ENCODE data around the gene BLTP3A.

The BLTP3A gene

GRCh38 chr6:34834789-34835518, 43.1 kb downstream of the BLTP3A start:
- Mint-ChIP-seq H3K4me3 (no peak overlapping the region), H3K4me1 (ENCODE audit: low read depth) (peaks cover 9% of the 10 kb centered on the region), H3K9me3 (no peaks in the 10 kb centered on the region), H3K27ac (no peak overlapping the region), H3K27me3 (ENCODE audit: low read depth) (no peaks in the 10 kb centered on the region), H3K36me3 (ENCODE audit: low read depth) (peaks cover 32% of the 10 kb centered on the region)
- DNase-seq (ENCODE audit: low spot score): no peak

- no peak overlapping the region for H3K4me3 Mint-ChIP-seq
- H3K36me3 Mint-ChIP-seq (ENCODE audit: low read depth): peaks cover 30% of the 10 kb centered on the region
- DNase-seq (ENCODE audit: low spot score): no peak
- peaks cover 9% of the 10 kb centered on the region for H3K4me1 Mint-ChIP-seq (ENCODE audit: low read depth)
- H3K27me3 Mint-ChIP-seq (ENCODE audit: low read depth): no peaks in the 10 kb centered on the region
- no peak overlapping the region for H3K27ac Mint-ChIP-seq
- H3K9me3 Mint-ChIP-seq: no peaks in the 10 kb centered on the region
Measured at GRCh38 chr6:34836008-34836407, 44.1 kb downstream of the BLTP3A start.

- Mint-ChIP-seq H3K4me1 (ENCODE audit: low read depth) (peaks cover 9% of the 10 kb centered on the region), H3K36me3 (ENCODE audit: low read depth) (peaks cover 30% of the 10 kb centered on the region), H3K27me3 (ENCODE audit: low read depth) (no peaks in the 10 kb centered on the region), H3K27ac (no peak overlapping the region), H3K4me3 (no peak overlapping the region), H3K9me3 (no peaks in the 10 kb centered on the region)
- DNase-seq (ENCODE audit: low spot score): no peak
Measured at GRCh38 chr6:34836451-34836850, 44.6 kb downstream of the BLTP3A start.

GRCh38 chr6:34837528-34837927, 45.6 kb downstream of the BLTP3A start:
- Mint-ChIP-seq H3K4me3 (no peak overlapping the region), H3K27ac (no peak overlapping the region), H3K4me1 (ENCODE audit: low read depth) (peaks cover 11% of the 10 kb centered on the region), H3K27me3 (ENCODE audit: low read depth) (no peaks in the 10 kb centered on the region), H3K9me3 (no peaks in the 10 kb centered on the region), H3K36me3 (ENCODE audit: low read depth) (peaks cover 30% of the 10 kb centered on the region)
- no peak for DNase-seq (ENCODE audit: low spot score)

- Mint-ChIP-seq H3K4me1 (ENCODE audit: low read depth) (peaks cover 10% of the 10 kb centered on the region), H3K36me3 (ENCODE audit: low read depth) (peaks cover 23% of the 10 kb centered on the region), H3K27me3 (ENCODE audit: low read depth) (no peaks in the 10 kb centered on the region), H3K4me3 (no peak overlapping the region), H3K9me3 (no peaks in the 10 kb centered on the region), H3K27ac (no peak overlapping the region)
- no peak for DNase-seq (ENCODE audit: low spot score)
Measured at GRCh38 chr6:34839666-34840352, 47.9 kb downstream of the BLTP3A start.
